B cell (primary cell): ENCODE measurements around the gene ENDOU. TPM values are rescaled to one million over a fixed set of nuclear protein-coding genes. Genes with fewer than 3 reads are reported as not detected.

Experiments
- ATAC-seq: fragments of 200-7000 bp; cut with Tn5 transposase; one replicate; pipeline ENCODE4 v1.10.0; 2021; ENCODE audit warnings: low read depth, mild to moderate bottlenecking, moderate number of reproducible peaks, moderate library complexity
- CTCF ChIA-PET: fragments of 350-600 bp; sonication (Branson Sonifier 250); formaldehyde crosslinking; loops from one replicate; lab custom pipeline; 2021; ENCODE audit warnings: antibody characterized with exemption, inconsistent platforms; lab: Charles Lee
- POLR2A ChIA-PET: fragments of 350-600 bp; sonication (Branson Sonifier 250); formaldehyde crosslinking; loops from one replicate; lab custom pipeline; 2021; ENCODE audit warnings: antibody characterized with exemption; lab: Charles Lee
- DNase-seq: peaks from one replicate; pipeline ENCODE4 v3.0.0; 2013
- H2AFZ ChIP-seq: 2 replicates; pipeline ENCODE4 v1.6.1; 2012; ENCODE audit warnings: mild to moderate bottlenecking, low read depth, low read length; ENCODE audit not compliant: insufficient read depth, poor library complexity, severe bottlenecking
- H3K27ac ChIP-seq, 2 donors: 1 replicate in 1 of 2; 2 replicates in 1 of 2; pipeline ENCODE4 v1.5.1; 2012 to 2013; ENCODE audit warnings: low read length in 2 of 2, mild to moderate bottlenecking in 2 of 2, moderate library complexity in 1 of 2
- H3K27me3 ChIP-seq, 4 experiments: fragments of 200-600 bp in 1 of 4; sonication (generic) in 1 of 4; replicated peaks in 1 of 4; 1 replicate in 2 of 4; 2 replicates in 2 of 4; pipeline versions ENCODE4 v1.6.1 to v1.7.0; 2013 to 2016; ENCODE audit warnings: low read length in 3 of 4, mild to moderate bottlenecking in 2 of 4, mixed read lengths in 1 of 4, moderate library complexity in 1 of 4; ENCODE audit not compliant: insufficient read depth in 4 of 4, control insufficient read depth in 3 of 4; ENCODE audit errors: control extremely low read depth in 1 of 4
- H3K36me3 ChIP-seq, 2 experiments: replicated peaks in 1 of 2; 1 replicate in 1 of 2; 2 replicates in 1 of 2; pipeline versions ENCODE4 v1.6.1 to v1.7.1; 2013; ENCODE audit warnings: low read length in 1 of 2; ENCODE audit not compliant: insufficient read depth in 2 of 2, control insufficient read depth in 1 of 2; ENCODE audit errors: control extremely low read depth in 1 of 2, extremely low read depth in 1 of 2
- H3K4me1 ChIP-seq, 2 donors: fragments of 200-600 bp in 1 of 2; sonication (generic) in 1 of 2; 1 replicate in 1 of 2; 2 replicates in 1 of 2; pipeline versions ENCODE4 v1.5.1 to v1.6.1; 2013 to 2017; ENCODE audit warnings: low read length in 2 of 2; ENCODE audit not compliant: control insufficient read depth in 2 of 2, insufficient read depth in 2 of 2
- H3K4me2 ChIP-seq: replicated peaks from 2 replicates; pipeline ENCODE3; 2012; ENCODE audit warnings: mild to moderate bottlenecking, low read depth, low read length; ENCODE audit not compliant: poor library complexity, severe bottlenecking
- H3K4me3 ChIP-seq, 5 experiments: fragments of 200-600 bp in 1 of 5; sonication (generic) in 1 of 5; 1 replicate in 3 of 5; 2 replicates in 2 of 5; pipeline versions ENCODE4 v1.5.1 to v1.7.0; 2011 to 2016; ENCODE audit warnings: low read length in 4 of 5, mild to moderate bottlenecking in 4 of 5, low read depth in 2 of 5, control low read depth in 1 of 5, moderate library complexity in 1 of 5; ENCODE audit not compliant: insufficient read depth in 1 of 5; ENCODE audit errors: control extremely low read depth in 1 of 5, extremely low read depth in 1 of 5
- H3K79me2 ChIP-seq: fragments of 200-600 bp; sonication (generic); one replicate; pipeline ENCODE4 v1.6.0; 2016; ENCODE audit warnings: low read length; ENCODE audit not compliant: control insufficient read depth, insufficient read depth
- H3K9ac ChIP-seq: fragments of 200-600 bp; sonication (generic); 2 replicates; pipeline ENCODE4 v1.6.1; 2017; ENCODE audit warnings: mild to moderate bottlenecking, low read length, moderate library complexity
- H3K9me3 ChIP-seq, 3 donors: one replicate each; pipeline versions ENCODE4 v1.6.1 to v1.7.1; 2013; ENCODE audit warnings: low read length in 2 of 3; ENCODE audit not compliant: control insufficient read depth in 2 of 3, insufficient read depth in 1 of 3; ENCODE audit errors: control extremely low read depth in 1 of 3
- H4K20me1 ChIP-seq: 2 replicates; pipeline ENCODE4 v1.6.0; 2012; ENCODE audit warnings: mild to moderate bottlenecking, low read length; ENCODE audit not compliant: insufficient read depth, control insufficient read depth, poor library complexity, severe bottlenecking
- H3K27ac Mint-ChIP-seq: one replicate; pipeline ENCODE4 v1.8.0; 2021; ENCODE audit warnings: mixed read lengths
- H3K27me3 Mint-ChIP-seq: one replicate; pipeline ENCODE4 v1.8.0; 2021; ENCODE audit warnings: mixed read lengths
- H3K4me1 Mint-ChIP-seq: one replicate; pipeline ENCODE4 v1.8.0; 2021; ENCODE audit warnings: mixed read lengths
- H3K4me3 Mint-ChIP-seq: one replicate; pipeline ENCODE4 v1.8.0; 2021; ENCODE audit warnings: mixed read lengths
- H3K9me3 Mint-ChIP-seq: one replicate; pipeline ENCODE4 v1.8.0; 2022; ENCODE audit warnings: mixed read lengths; ENCODE audit not compliant: insufficient read depth
- CTCF ChIP-seq: fragments of 200-600 bp; IDR thresholded peaks from one replicate; pipeline ENCODE4 v1.8.0; 2022; ENCODE audit warnings: antibody characterized with exemption, mild to moderate bottlenecking
- EZH2 ChIP-seq: IDR thresholded peaks from 2 replicates; pipeline ENCODE4 v1.6.1; 2012; ENCODE audit warnings: borderline replicate concordance, low read depth, mild to moderate bottlenecking, moderate library complexity, low read length; ENCODE audit not compliant: insufficient read depth, poor library complexity, severe bottlenecking
- WGBS: methylation state at CpG from one replicate; pipeline ENCODE4 v1.1.5; 2013; ENCODE audit warnings: missing lambda C conversion rate; ENCODE audit not compliant: insufficient coverage; 5-methylcytosine and 5-hydroxymethylcytosine counted together
- intact Hi-C: fragments of 100-400 bp; cut with micrococcal nuclease; formaldehyde crosslinking; loops from one replicate; pipeline ENCODE4 v1.10.0; 2022
- polyA plus RNA-seq: library from polyadenylated mRNA; depleted of rRNA; stranded (reverse); fragments of >200 nt; gene quantifications from 2 replicates; pipeline ENCODE4 v1.2.3, GENCODE V29; 2012
- total RNA-seq, 2 donors: library from RNA; stranded (reverse); fragments of 120-200 nt in 1 of 2; gene quantifications; 1 replicate in 1 of 2; 2 replicates in 1 of 2; pipeline versions ENCODE4 v1.2.3 to v1.2.4, GENCODE V29; 2013 to 2022

Gene ENDOU
- total and polyA plus RNA-seq, 2 donors (not counting 1 experiment from before 2014, with no cell fraction given): 0.03 TPM; not detected in 1

- H3K27me3 ChIP-seq: no peaks in the 10 kb centered on the region
- 100% methylated on average over 1 of the region's 1 CpG for WGBS
These were observed 6.8 kb downstream of the ENDOU start for GRCh38 chr12:47718531-47718930.

More at GRCh38 chr12:47718531-47718930, 6.8 kb downstream of the ENDOU start:
- Histone ChIP-seq H3K4me3 (no peak overlapping the region), H3K4me2 (no peak overlapping the region), H3K4me1 (peaks cover 11 to 26% of the 10 kb centered on the region in 2 donors), H3K79me2 (no peaks in the 10 kb centered on the region), H4K20me1 (no peaks in the 10 kb centered on the region), H2AFZ (no peak overlapping the region), H3K9me3 (no peaks in the 10 kb centered on the region), H3K36me3 (peaks cover 0 to 2% of the 10 kb centered on the region in 2 experiments), H3K27ac (no peak overlapping the region), H3K9ac (no peak overlapping the region)
- no peak for DNase-seq
- no peak for ATAC-seq
- Mint-ChIP-seq H3K4me1 (peaks cover 34% of the 10 kb centered on the region), H3K27me3 (no peaks in the 10 kb centered on the region), H3K27ac (no peak overlapping the region), H3K9me3 (no peaks in the 10 kb centered on the region), H3K4me3 (no peak overlapping the region)
- ChIA-PET POLR2A (no interaction called here), CTCF (interaction anchor here (1.7 to 23.9 kb wide), 6 partner anchors 8 to 120 kb away, joined by 4 to 584 read pairs (median 184); partner anchors contain the start of genes RAPGEF3 and SLC48A1)
- intact Hi-C loops: no loop called here
- no peak for TF ChIP-seq CTCF
- no peak for TF ChIP-seq EZH2
